ENCODE results near the gene ADAMTSL5. TPM values are rescaled to one million over a fixed set of nuclear protein-coding genes. Genes with fewer than 3 reads are reported as not detected.

Gene ADAMTSL5
- total and polyA plus RNA-seq, 2 of the 13 experiments (the other 11 are each of a cell fraction or from before 2014, with no cell fraction given): 0.60 to 2.7 TPM

DNA sequence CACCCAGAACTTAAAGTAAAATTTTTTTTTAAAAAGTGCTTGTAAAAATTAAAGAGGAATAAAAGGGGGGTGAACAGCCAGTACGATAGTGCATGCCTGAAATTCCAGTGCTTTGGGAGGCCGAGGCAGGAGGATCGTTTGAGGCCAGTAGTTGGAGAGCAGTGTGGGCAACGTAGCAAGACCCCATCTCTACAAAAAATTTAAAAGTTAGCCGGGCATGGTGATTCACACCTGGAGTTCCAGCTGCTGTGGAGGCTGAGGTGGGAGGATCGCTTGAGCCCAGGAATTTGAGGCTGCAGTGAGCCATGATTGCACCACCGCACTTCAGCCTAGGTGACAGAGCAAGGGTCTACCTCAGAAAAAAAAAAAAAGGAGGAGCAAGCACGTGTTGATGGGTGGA lies 7.8 kb downstream of the ADAMTSL5 start:
- CTCF ChIA-PET (ENCODE audit: low intra/inter-chr PET ratio, low total read pairs): no interaction called here
- intact Hi-C loops (cut with micrococcal nuclease; ENCODE audit: unreplicated experiment): no loop called here

DNA sequence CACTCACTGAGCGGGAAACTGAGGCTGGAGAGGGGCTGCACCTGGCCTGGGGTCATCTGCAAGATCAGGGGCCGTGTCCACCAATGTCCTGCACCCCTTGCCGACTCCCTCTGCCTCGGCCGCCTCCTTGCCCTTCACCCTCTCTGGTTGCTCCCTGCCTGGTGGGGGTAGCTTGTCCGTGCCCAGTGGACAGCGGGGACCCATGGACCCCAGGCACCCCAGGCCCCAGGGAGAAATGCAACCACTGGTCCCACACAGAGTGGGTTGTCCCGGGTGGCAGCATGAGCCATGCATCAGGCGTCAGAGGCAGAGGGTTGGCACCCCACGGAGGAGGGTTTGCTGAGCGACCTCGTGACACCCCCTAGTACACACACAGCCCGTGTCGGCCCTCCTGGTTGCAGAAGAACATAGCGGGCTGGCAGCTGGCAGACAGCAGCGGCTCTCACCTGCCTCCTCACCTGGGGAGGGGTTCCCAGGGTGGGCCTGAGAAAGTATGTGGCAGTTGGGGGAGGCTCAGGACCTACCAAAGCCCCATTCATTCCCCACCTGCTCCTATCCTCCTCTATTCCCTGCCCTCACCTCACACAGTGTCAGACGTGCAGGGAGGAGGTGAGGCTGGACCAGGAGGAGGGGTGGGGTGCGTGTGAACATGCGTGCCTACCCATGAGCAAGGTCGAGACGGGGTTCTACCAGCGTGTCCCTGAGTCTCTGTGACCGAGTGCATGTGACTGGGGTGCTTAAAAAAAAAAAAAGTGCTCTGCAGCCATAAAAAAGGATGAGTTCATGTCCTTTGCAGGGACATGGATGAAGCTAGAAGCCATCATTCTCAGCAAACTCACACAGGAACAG lies 8.7 kb downstream of the ADAMTSL5 start:
- Histone ChIP-seq H3K27me3 (ENCODE audit: control insufficient read depth in 1 of 2, insufficient read depth in 2 of 2, low read length in 2 of 2) (no peaks in the 10 kb centered on the region), H3K4me2 (ENCODE audit: low read depth, low read length) (no peak overlapping the region), H3K36me3 (replicated peaks in 1 of 2; ENCODE audit: control insufficient read depth in 1 of 2, insufficient read depth in 2 of 2, low read length in 2 of 2) (no peaks in the 10 kb centered on the region), H3K9ac (ENCODE audit: insufficient read depth, low read depth, low read length) (no peak overlapping the region), H3K4me3 (replicated peaks in 1 of 3; ENCODE audit: insufficient read depth in 1 of 3, low read depth in 2 of 3, low read length in 3 of 3) (no peak overlapping the region), H3K27ac (ENCODE audit: extremely low read length, insufficient read depth, low read length) (no peak overlapping the region), H4K20me1 (ENCODE audit: insufficient read depth, low read length) (no peaks in the 10 kb centered on the region), H3K4me1 (ENCODE audit: insufficient read depth, low read length) (peaks cover 21% of the 10 kb centered on the region), H3K9me3 (ENCODE audit: low read length) (no peaks in the 10 kb centered on the region), H2AFZ (ENCODE audit: low read length) (no peak overlapping the region), H3K79me2 (ENCODE audit: insufficient read depth, low read length) (no peaks in the 10 kb centered on the region)
- in situ Hi-C loops (cut with HindIII; ENCODE audit: extremely low pct_ligation_motif_present, low pct_unique_long_range_greater_than_20kb): no loop called here
- TF ChIP-seq ZNF768 (CRISPR knock-in tag; IDR thresholded peaks at IDR 0.05) (0 out of 2 replicates have a peak, but pooled peaks have one; percentile 17), AGO2 (optimal IDR thresholded peaks at IDR 0.05; ENCODE audit: low read depth, low read length) (peak; percentile 51), SRSF1 (optimal IDR thresholded peaks at IDR 0.05; ENCODE audit: low read depth, low read length) (peak; percentile 13), POLR2A (IDR thresholded peaks at IDR 0.05; ENCODE audit: insufficient read depth in 1 of 2, low read depth in 2 of 2, low read length in 2 of 2) (no peak)
- no peak for DNase-seq (ENCODE audit: low spot score)
- intact Hi-C loops (cut with micrococcal nuclease; ENCODE audit: unreplicated experiment): no loop called here
- BruUV-seq (replicated peaks): no TSS peak
- WGBS (ENCODE audit: low lambda C conversion rate): 65% methylated on average over 17 of the region's 23 CpGs
- ATAC-seq: no peak
- CTCF ChIA-PET (ENCODE audit: low intra/inter-chr PET ratio, low total read pairs): interaction anchor here (0.6 to 1.2 kb wide), 2 partner anchors 9 to 97 kb away, joined by 3 to 5 read pairs; partner anchors contain the start of genes ADAMTSL5 and DAZAP1
- POLR2A ChIA-PET: interaction anchor here (1.3 kb wide), 1 partner anchor 13 kb away, joined by 4 read pairs; the partner anchor contains the start of gene REEP6
- FAIRE-seq: no peak

More for the DNA sequence above, 7.8 kb downstream of the ADAMTSL5 start:
- no peak for TF ChIP-seq ZNF33B (CRISPR knock-in tag; IDR thresholded peaks at IDR 0.05)
- TF ChIP-seq, protein P1, sequence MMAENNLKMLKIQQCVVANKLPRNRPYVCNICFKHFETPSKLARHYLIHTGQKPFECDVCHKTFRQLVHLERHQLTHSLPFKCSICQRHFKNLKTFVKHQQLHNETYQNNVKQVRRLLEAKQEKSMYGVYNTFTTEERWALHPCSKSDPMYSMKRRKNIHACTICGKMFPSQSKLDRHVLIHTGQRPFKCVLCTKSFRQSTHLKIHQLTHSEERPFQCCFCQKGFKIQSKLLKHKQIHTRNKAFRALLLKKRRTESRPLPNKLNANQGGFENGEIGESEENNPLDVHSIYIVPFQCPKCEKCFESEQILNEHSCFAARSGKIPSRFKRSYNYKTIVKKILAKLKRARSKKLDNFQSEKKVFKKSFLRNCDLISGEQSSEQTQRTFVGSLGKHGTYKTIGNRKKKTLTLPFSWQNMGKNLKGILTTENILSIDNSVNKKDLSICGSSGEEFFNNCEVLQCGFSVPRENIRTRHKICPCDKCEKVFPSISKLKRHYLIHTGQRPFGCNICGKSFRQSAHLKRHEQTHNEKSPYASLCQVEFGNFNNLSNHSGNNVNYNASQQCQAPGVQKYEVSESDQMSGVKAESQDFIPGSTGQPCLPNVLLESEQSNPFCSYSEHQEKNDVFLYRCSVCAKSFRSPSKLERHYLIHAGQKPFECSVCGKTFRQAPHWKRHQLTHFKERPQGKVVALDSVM (CRISPR knock-in tag; IDR thresholded peaks at IDR 0.05): peak; percentile 87
- Histone ChIP-seq H3K36me3 (replicated peaks in 1 of 2; ENCODE audit: control insufficient read depth in 1 of 2, insufficient read depth in 2 of 2, low read length in 2 of 2) (no peaks in the 10 kb centered on the region), H3K4me2 (ENCODE audit: low read depth, low read length) (no peak overlapping the region), H3K4me3 (replicated peaks in 1 of 3; ENCODE audit: insufficient read depth in 1 of 3, low read depth in 2 of 3, low read length in 3 of 3) (no peak overlapping the region), H4K20me1 (ENCODE audit: insufficient read depth, low read length) (no peaks in the 10 kb centered on the region), H3K4me1 (ENCODE audit: insufficient read depth, low read length) (peaks cover 27% of the 10 kb centered on the region), H3K27ac (ENCODE audit: extremely low read length, insufficient read depth, low read length) (no peak overlapping the region), H3K27me3 (ENCODE audit: control insufficient read depth in 1 of 2, insufficient read depth in 2 of 2, low read length in 2 of 2) (no peaks in the 10 kb centered on the region), H3K9ac (ENCODE audit: insufficient read depth, low read depth, low read length) (no peak overlapping the region), H3K79me2 (ENCODE audit: insufficient read depth, low read length) (no peaks in the 10 kb centered on the region), H3K9me3 (ENCODE audit: low read length) (no peaks in the 10 kb centered on the region), H2AFZ (ENCODE audit: low read length) (no peak overlapping the region)
- POLR2A ChIA-PET: interaction anchor here (0.7 kb wide), 1 partner anchor 238 kb away, joined by 3 read pairs; no protein-coding TSS in a partner anchor
- DNase-seq (ENCODE audit: low spot score) (no peak), FAIRE-seq (no peak), ATAC-seq (no peak)
- in situ Hi-C loops (cut with HindIII; ENCODE audit: extremely low pct_ligation_motif_present, low pct_unique_long_range_greater_than_20kb): no loop called here
- no TSS peak for BruUV-seq (replicated peaks)
- 77% methylated on average over 8 of the region's 8 CpGs for WGBS (ENCODE audit: low lambda C conversion rate)

Measured in HepG2 (cell line).